Calu3 (cell line): ENCODE results near the gene ABCB6. TPM values are rescaled to one million over a fixed set of nuclear protein-coding genes. Genes with fewer than 3 reads are reported as not detected.

Source experiments
- Bru-seq: library from RNA; stranded (reverse); fragments of 400-500 nt; gene quantifications from one replicate; lab custom pipeline; 2021; lab: Mats Ljungman, UMichigan
- BruChase-seq, 2 experiments: library from RNA; stranded (reverse); fragments of 400-500 nt; gene quantifications; one replicate each; lab custom pipeline; 2021; lab: Mats Ljungman, UMichigan
- BruUV-seq: library from RNA; stranded (reverse); fragments of 400-500 nt; replicated peaks from 2 replicates; lab custom pipeline; 2021; lab: Mats Ljungman, UMichigan
- CTCF ChIA-PET: fragments of 300-600 bp; sonication (Branson Sonifier 250); formaldehyde crosslinking; loops from one replicate; lab custom pipeline; 2022; ENCODE audit warnings: antibody characterized with exemption; lab: Charles Lee
- DNase-seq: peaks from one replicate; pipeline ENCODE4 v3.0.0; 2022
- H3K27ac Mint-ChIP-seq: one replicate; pipeline ENCODE4 v1.8.0; 2022; ENCODE audit warnings: mixed read lengths; ENCODE audit not compliant: unreplicated experiment
- H3K27me3 Mint-ChIP-seq: one replicate; pipeline ENCODE4 v1.8.0; 2022; ENCODE audit warnings: mixed read lengths; ENCODE audit not compliant: unreplicated experiment
- H3K36me3 Mint-ChIP-seq: one replicate; pipeline ENCODE4 v1.8.0; 2022; ENCODE audit warnings: mild to moderate bottlenecking, moderate library complexity, mixed read lengths; ENCODE audit not compliant: insufficient read depth, unreplicated experiment
- H3K4me1 Mint-ChIP-seq: one replicate; pipeline ENCODE4 v1.8.0; 2022; ENCODE audit warnings: mild to moderate bottlenecking, low read depth, mixed read lengths; ENCODE audit not compliant: unreplicated experiment
- H3K4me3 Mint-ChIP-seq: one replicate; pipeline ENCODE4 v1.8.0; 2022; ENCODE audit warnings: mild to moderate bottlenecking, low read depth, moderate library complexity, mixed read lengths; ENCODE audit not compliant: unreplicated experiment
- H3K9me3 Mint-ChIP-seq: one replicate; pipeline ENCODE4 v1.8.0; 2022; ENCODE audit warnings: low read depth, mixed read lengths; ENCODE audit not compliant: unreplicated experiment
- intact Hi-C: fragments of 100-400 bp; cut with micrococcal nuclease; formaldehyde crosslinking; loops from one replicate; pipeline ENCODE4 v1.10.0; 2022; ENCODE audit not compliant: unreplicated experiment
- long read RNA-seq: library from polyadenylated mRNA; stranded (forward); transcript quantifications from one replicate; pipeline ENCODE4 v2.0.0, GENCODE V29; 2022
- total RNA-seq: library from RNA; stranded (reverse); gene quantifications from 2 replicates; pipeline ENCODE4 v1.2.3, GENCODE V29; 2022
- TF ChIP-seq, protein P1 (sequence below): fragments of 200-600 bp; IDR thresholded peaks from one replicate; pipeline ENCODE4 v1.8.0; 2022; ENCODE audit warnings: antibody characterized with exemption; ENCODE audit not compliant: unreplicated experiment

The ABCB6 gene
- total RNA-seq (11.7 and 12.1 TPM in 2 replicates), Bru-seq, nascent RNA (percentile 52 among the genes with signal in this experiment), BruChase-seq, experiment 1, labeled RNA remaining after a 6-hour chase (percentile 58 among the genes with signal in this experiment), BruChase-seq, experiment 2, labeled RNA remaining after a 2-hour chase (percentile 68 among the genes with signal in this experiment)
- long read RNA-seq, transcript ABCB6-201 (19 exons, 3,045 nt), result major isoform, 11 of 16 reads
- long read RNA-seq, partial matches to known transcripts, result 2 of 16 reads
- long read RNA-seq, other reads (novel, unspliced or antisense), result 2 of 16 reads

DNA sequence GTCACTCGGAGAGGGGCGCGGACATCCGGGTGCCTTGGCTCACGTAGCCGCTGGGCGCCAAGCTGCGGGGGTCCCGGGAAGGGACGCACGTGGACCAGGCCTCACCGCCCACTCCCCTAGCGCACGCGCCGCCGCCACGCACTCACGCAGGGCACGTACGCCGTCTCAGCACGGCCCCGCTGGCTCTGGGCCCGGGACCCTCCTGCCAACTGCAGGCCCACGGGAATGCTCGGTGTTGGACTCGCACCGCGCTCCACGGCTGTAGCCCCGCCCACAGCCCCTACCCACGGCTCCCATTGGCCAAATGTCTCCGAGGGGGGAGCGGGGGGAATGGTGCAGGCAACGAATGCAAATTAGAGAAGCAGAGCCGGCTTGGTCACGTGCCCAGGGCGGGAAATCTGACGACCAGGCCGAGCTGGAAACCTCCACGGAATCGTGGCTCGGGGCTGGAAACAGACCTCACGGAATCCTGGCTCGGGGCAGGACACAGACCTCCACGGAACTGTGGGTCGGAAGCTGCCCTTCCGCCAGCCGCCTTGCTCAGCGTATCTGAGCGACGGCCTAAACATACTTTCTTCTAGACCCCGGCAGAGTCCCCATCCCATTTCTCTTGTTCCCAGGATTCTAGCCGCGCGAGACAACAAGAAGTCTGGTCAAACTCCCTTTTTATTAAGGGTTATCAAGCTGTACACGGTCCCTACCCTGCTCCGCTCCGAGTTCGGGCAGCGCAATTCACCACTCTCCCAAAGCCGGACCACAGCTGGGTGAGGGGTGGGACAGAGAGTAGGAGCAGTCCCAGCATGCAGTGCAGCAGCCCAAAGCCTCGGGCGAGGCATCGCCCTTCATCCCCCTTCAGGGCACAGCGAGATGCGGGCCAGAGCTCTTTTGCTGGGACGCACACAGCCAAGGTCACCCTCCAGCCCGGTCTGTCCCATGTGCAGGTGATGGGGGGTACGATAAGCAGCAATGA lies at the start of gene ABCB6:
ABCB6 (minus strand) TSS at position 227 of the 970 bp plus-strand sequence. CDS start 285 bp downstream, outside the sequence.
- CTCF ChIA-PET, result interaction anchor here (1.3 to 2.6 kb wide), 2 partner anchors 10 to 35 kb away, joined by 3 to 10 read pairs; partner anchors contain the start of genes TUBA4A and TUBA4B

DNA sequence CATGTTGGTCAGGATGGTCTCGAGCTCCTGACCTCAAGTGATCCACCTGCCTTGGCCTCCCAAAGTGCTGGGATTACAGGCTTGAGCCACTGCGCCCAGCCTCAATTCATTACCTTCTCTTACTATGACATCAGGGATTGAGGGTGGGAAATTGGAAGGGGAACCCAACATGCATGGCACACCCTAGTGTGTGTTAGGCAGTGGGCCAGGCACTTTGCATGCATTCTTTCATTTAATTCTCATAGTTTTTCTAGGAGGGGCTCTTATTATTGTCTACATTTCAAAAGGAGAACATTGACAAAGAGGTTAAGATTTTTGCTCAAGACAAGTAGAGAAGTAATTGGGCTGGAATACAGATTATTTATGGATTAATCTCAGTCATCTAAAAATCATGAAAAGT lies 49.5 kb upstream of the ABCB6 start:
- Mint-ChIP-seq H3K27ac (no peak overlapping the region), H3K27me3 (no peaks in the 10 kb centered on the region), H3K4me3 (no peak overlapping the region), H3K9me3 (no peaks in the 10 kb centered on the region), H3K36me3 (no peaks in the 10 kb centered on the region), H3K4me1 (peaks cover 10% of the 10 kb centered on the region)
- BruUV-seq, result no TSS peak
- intact Hi-C loops, result no loop called here
- CTCF ChIA-PET, result no interaction called here
- TF ChIP-seq, protein P1, sequence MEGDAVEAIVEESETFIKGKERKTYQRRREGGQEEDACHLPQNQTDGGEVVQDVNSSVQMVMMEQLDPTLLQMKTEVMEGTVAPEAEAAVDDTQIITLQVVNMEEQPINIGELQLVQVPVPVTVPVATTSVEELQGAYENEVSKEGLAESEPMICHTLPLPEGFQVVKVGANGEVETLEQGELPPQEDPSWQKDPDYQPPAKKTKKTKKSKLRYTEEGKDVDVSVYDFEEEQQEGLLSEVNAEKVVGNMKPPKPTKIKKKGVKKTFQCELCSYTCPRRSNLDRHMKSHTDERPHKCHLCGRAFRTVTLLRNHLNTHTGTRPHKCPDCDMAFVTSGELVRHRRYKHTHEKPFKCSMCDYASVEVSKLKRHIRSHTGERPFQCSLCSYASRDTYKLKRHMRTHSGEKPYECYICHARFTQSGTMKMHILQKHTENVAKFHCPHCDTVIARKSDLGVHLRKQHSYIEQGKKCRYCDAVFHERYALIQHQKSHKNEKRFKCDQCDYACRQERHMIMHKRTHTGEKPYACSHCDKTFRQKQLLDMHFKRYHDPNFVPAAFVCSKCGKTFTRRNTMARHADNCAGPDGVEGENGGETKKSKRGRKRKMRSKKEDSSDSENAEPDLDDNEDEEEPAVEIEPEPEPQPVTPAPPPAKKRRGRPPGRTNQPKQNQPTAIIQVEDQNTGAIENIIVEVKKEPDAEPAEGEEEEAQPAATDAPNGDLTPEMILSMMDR, result no peak
- DNase-seq, result no peak

More for the DNA sequence above, at the start of gene ABCB6:
- no peaks in the 10 kb centered on the region for H3K9me3 Mint-ChIP-seq
- peak; percentile 79 for DNase-seq
- BruUV-seq, result no TSS peak
- peaks cover 18% of the 10 kb centered on the region for H3K4me1 Mint-ChIP-seq
- no peaks in the 10 kb centered on the region for H3K27me3 Mint-ChIP-seq
- TF ChIP-seq, protein P1, result no peak
- intact Hi-C loops, result loop anchor here (5.0 to 10.0 kb wide), 2 partner anchors 54 to 58 kb away; partner anchors contain the start of genes DNAJB2 and NHEJ1
- peak within 1 kb of the TSS; percentile 74 for H3K4me3 Mint-ChIP-seq
- peak within 1 kb of the TSS; percentile 75 for H3K27ac Mint-ChIP-seq
- peaks cover 55% of the 10 kb centered on the region for H3K36me3 Mint-ChIP-seq

DNA sequence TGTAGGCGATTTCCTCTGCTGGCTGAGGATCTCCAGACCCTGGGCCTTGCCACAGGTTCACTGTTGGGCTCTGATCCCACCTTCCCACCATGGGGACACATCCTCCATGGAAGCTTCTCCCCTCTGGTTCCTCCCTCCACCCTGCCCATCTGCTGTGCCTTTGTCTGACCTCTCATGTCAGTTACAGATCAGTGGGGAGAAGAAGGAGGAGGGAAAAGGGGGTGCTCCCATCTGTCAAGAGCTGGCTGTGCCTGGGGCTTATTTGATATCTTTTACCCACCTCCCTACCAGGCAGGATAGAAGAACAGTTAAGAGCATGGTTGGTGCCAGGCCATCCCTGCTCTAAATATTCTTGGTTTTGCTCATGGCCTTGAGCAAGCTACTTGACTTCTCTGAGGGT lies 48.1 kb upstream of the ABCB6 start:
- CTCF ChIA-PET, result no interaction called here
- Mint-ChIP-seq H3K36me3 (no peaks in the 10 kb centered on the region), H3K27me3 (peaks cover 5% of the 10 kb centered on the region), H3K4me1 (peaks cover 10% of the 10 kb centered on the region), H3K4me3 (no peak overlapping the region), H3K27ac (no peak overlapping the region), H3K9me3 (no peaks in the 10 kb centered on the region)
- DNase-seq, result no peak
- TF ChIP-seq, protein P1, result no peak
- no TSS peak for BruUV-seq
- intact Hi-C loops, result no loop called here

DNA sequence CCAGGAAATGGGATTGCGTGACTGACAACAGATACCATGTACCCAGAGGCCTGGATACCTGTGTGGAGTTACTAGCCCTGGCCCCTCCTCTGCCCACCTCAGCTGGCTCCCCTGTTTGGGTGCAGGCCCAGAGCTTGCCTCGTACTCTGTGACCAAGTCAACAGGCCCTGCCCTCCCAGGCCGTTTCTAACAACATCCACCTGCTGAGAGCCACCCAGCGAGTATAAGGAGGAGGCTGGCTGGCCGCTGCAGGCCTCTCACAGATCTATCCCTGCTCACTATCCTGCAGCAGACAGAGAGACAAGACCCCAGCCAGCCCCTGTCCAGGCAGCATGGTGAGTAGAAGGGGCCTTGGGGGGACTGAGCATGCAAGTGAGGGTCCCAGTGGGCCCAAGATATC lies 47.5 kb upstream of the ABCB6 start:
- intact Hi-C loops, result no loop called here
- Mint-ChIP-seq H3K4me3 (no peak overlapping the region), H3K36me3 (no peaks in the 10 kb centered on the region), H3K4me1 (peaks cover 10% of the 10 kb centered on the region), H3K27me3 (peaks cover 12% of the 10 kb centered on the region), H3K9me3 (no peaks in the 10 kb centered on the region), H3K27ac (no peak overlapping the region)
- no TSS peak for BruUV-seq
- CTCF ChIA-PET, result no interaction called here
- DNase-seq, result no peak
- TF ChIP-seq, protein P1, result no peak
